Measurements from ENCODE around the gene NKD2.
"Not testable (repeated sequence)": the region's sequence is repeated elsewhere in the genome, so short reads cannot be mapped to it uniquely, and the experiment has no call there.

The NKD2 gene

GRCh38 chr5:1057485-1058082 is 49.0 kb downstream of the NKD2 start:
- TF ChIP-seq PAX5 (IDR thresholded peaks at IDR 0.05; ENCODE audit: insufficient read depth, low read length, severe bottlenecking) (no peak), POLR2A (IDR thresholded peaks at IDR 0.05; ENCODE audit: low read depth, low read length) (no peak), POU2F2 (IDR thresholded peaks at IDR 0.05; ENCODE audit: low read depth, low read length) (no peak), SPI1 (IDR thresholded peaks at IDR 0.05; ENCODE audit: low read depth, low read length) (no peak), TAF1 (IDR thresholded peaks at IDR 0.05; ENCODE audit: low read depth, low read length) (no peak), POLR2AphosphoS5 (IDR thresholded peaks at IDR 0.05; ENCODE audit: low read depth, low read length) (no peak)
- FAIRE-seq (no peak), DNase-seq (ENCODE audit: insufficient read length, low spot score) (no peak)

GRCh38 chr5:1058083-1058945 is 49.7 kb downstream of the NKD2 start:
- FAIRE-seq, result no peak
- TF ChIP-seq POLR2AphosphoS5 (IDR thresholded peaks at IDR 0.05; ENCODE audit: low read depth, low read length), result no peak
- TF ChIP-seq SPI1 (IDR thresholded peaks at IDR 0.05; ENCODE audit: low read depth, low read length), result no peak

GRCh38 chr5:1058988-1059883 is 50.6 kb downstream of the NKD2 start:
- TF ChIP-seq TAF1 (IDR thresholded peaks at IDR 0.05; ENCODE audit: low read depth, low read length), result no peak
- TF ChIP-seq SPI1 (IDR thresholded peaks at IDR 0.05; ENCODE audit: low read depth, low read length), result no peak
- TF ChIP-seq POLR2A (IDR thresholded peaks at IDR 0.05; ENCODE audit: low read depth, low read length), result no peak
- no peak for TF ChIP-seq PAX5 (IDR thresholded peaks at IDR 0.05; ENCODE audit: insufficient read depth, low read length, severe bottlenecking)
- no peak for TF ChIP-seq POU2F2 (IDR thresholded peaks at IDR 0.05; ENCODE audit: low read depth, low read length)
- no peak for TF ChIP-seq POLR2AphosphoS5 (IDR thresholded peaks at IDR 0.05; ENCODE audit: low read depth, low read length)
- FAIRE-seq (no peak), DNase-seq (ENCODE audit: insufficient read length, low spot score) (no peak)

More at GRCh38 chr5:1058083-1058945, 49.7 kb downstream of the NKD2 start:
- DNase-seq (ENCODE audit: insufficient read length, low spot score), result no peak

GRCh38 chr5:1059884-1060263 is 51.3 kb downstream of the NKD2 start:
- no peak for FAIRE-seq

GRCh38 chr5:1060535-1060981 is 52.0 kb downstream of the NKD2 start:
- FAIRE-seq, result no peak
- no peak for DNase-seq (ENCODE audit: insufficient read length, low spot score)
- TF ChIP-seq SPI1 (IDR thresholded peaks at IDR 0.05; ENCODE audit: low read depth, low read length) (no peak), TAF1 (IDR thresholded peaks at IDR 0.05; ENCODE audit: low read depth, low read length) (no peak), PAX5 (IDR thresholded peaks at IDR 0.05; ENCODE audit: insufficient read depth, low read length, severe bottlenecking) (no peak), POLR2AphosphoS5 (IDR thresholded peaks at IDR 0.05; ENCODE audit: low read depth, low read length) (no peak), POU2F2 (IDR thresholded peaks at IDR 0.05; ENCODE audit: low read depth, low read length) (no peak), POLR2A (IDR thresholded peaks at IDR 0.05; ENCODE audit: low read depth, low read length) (no peak)

More at GRCh38 chr5:1059884-1060263, 51.3 kb downstream of the NKD2 start:
- TF ChIP-seq TAF1 (IDR thresholded peaks at IDR 0.05; ENCODE audit: low read depth, low read length) (no peak), POU2F2 (IDR thresholded peaks at IDR 0.05; ENCODE audit: low read depth, low read length) (no peak), POLR2A (IDR thresholded peaks at IDR 0.05; ENCODE audit: low read depth, low read length) (no peak), SPI1 (IDR thresholded peaks at IDR 0.05; ENCODE audit: low read depth, low read length) (no peak), PAX5 (IDR thresholded peaks at IDR 0.05; ENCODE audit: insufficient read depth, low read length, severe bottlenecking) (no peak), POLR2AphosphoS5 (IDR thresholded peaks at IDR 0.05; ENCODE audit: low read depth, low read length) (no peak)
- no peak for DNase-seq (ENCODE audit: insufficient read length, low spot score)

- FAIRE-seq; DNase-seq (ENCODE audit: insufficient read length, low spot score): not testable (repeated sequence)
Measured at GRCh38 chr5:1061292-1061691, 52.7 kb downstream of the NKD2 start.

- FAIRE-seq, result no peak
- TF ChIP-seq POLR2AphosphoS5 (IDR thresholded peaks at IDR 0.05; ENCODE audit: low read depth, low read length) (no peak), PAX5 (IDR thresholded peaks at IDR 0.05; ENCODE audit: insufficient read depth, low read length, severe bottlenecking) (no peak), POLR2A (IDR thresholded peaks at IDR 0.05; ENCODE audit: low read depth, low read length) (no peak), SPI1 (IDR thresholded peaks at IDR 0.05; ENCODE audit: low read depth, low read length) (no peak), TAF1 (IDR thresholded peaks at IDR 0.05; ENCODE audit: low read depth, low read length) (no peak), POU2F2 (IDR thresholded peaks at IDR 0.05; ENCODE audit: low read depth, low read length) (no peak)
- DNase-seq (ENCODE audit: insufficient read length, low spot score), result no peak
Measured at GRCh38 chr5:1061916-1062315, 53.3 kb downstream of the NKD2 start.

- TF ChIP-seq POU2F2 (IDR thresholded peaks at IDR 0.05; ENCODE audit: low read depth, low read length) (no peak), TAF1 (IDR thresholded peaks at IDR 0.05; ENCODE audit: low read depth, low read length) (no peak), PAX5 (IDR thresholded peaks at IDR 0.05; ENCODE audit: insufficient read depth, low read length, severe bottlenecking) (no peak), SPI1 (IDR thresholded peaks at IDR 0.05; ENCODE audit: low read depth, low read length) (no peak), POLR2AphosphoS5 (IDR thresholded peaks at IDR 0.05; ENCODE audit: low read depth, low read length) (no peak), POLR2A (IDR thresholded peaks at IDR 0.05; ENCODE audit: low read depth, low read length) (no peak)
- DNase-seq (ENCODE audit: insufficient read length, low spot score) (no peak), FAIRE-seq (no peak)
Measured at GRCh38 chr5:1062761-1063568, 54.4 kb downstream of the NKD2 start.
